GM12878 (cell line): ENCODE data around the gene SPAG9.

Experiments used
- POLR2A ChIP-seq: IDR thresholded peaks from 2 replicates; pipeline ENCODE4 v1.6.1; 2011; ENCODE audit warnings: low read depth, mild to moderate bottlenecking, low read length
- SUZ12 ChIP-seq: fragments of 200-600 bp; sonication (generic); IDR thresholded peaks from one replicate; pipeline ENCODE4 v1.6.1; 2018; ENCODE audit warnings: antibody characterized with exemption, mild to moderate bottlenecking; ENCODE audit not compliant: unreplicated experiment

DNA sequence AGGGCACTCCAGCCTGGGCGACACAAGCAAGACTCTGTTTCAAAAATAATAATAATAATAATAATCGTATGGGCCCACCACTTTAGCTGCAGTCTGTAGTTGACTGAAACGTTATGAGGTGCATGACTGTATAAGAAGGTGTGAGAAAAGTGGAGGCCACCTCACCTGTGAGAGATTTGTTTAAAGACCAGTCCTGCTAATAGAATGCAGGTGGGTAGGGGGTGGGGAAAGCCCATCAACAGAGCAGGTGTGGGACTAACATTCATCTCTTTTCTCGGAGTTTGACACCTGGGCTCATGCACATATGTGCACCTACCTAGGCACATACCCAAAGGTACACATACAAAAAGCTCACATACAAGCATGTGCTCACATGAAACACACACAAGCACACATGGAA, 186.5 kb downstream of the SPAG9 start:
- TF ChIP-seq SUZ12: no peak
- TF ChIP-seq POLR2A: no peak
